A549 (cell line): ENCODE data around the gene PPP2R3A.

ENCODE experiments used
- RNF2 ChIP-seq: fragments of 200-600 bp; sonication (generic); IDR thresholded peaks from 2 replicates; pipeline ENCODE4 v1.6.1; 2016; ENCODE audit warnings: low read depth, mild to moderate bottlenecking, antibody characterized with exemption, moderate library complexity, borderline replicate concordance
- USF2 ChIP-seq: fragments of 450-650 bp; IDR thresholded peaks from 2 replicates; pipeline ENCODE4 v1.6.1; 2014; ENCODE audit warnings: antibody characterized with exemption
- TF ChIP-seq, protein P1 (sequence below): fragments of >200 bp; sonication (Bioruptor Twin); formaldehyde crosslinking; IDR thresholded peaks from 3 replicates; pipeline ENCODE4 v1.5.1; 2016

- TF ChIP-seq, protein P1, sequence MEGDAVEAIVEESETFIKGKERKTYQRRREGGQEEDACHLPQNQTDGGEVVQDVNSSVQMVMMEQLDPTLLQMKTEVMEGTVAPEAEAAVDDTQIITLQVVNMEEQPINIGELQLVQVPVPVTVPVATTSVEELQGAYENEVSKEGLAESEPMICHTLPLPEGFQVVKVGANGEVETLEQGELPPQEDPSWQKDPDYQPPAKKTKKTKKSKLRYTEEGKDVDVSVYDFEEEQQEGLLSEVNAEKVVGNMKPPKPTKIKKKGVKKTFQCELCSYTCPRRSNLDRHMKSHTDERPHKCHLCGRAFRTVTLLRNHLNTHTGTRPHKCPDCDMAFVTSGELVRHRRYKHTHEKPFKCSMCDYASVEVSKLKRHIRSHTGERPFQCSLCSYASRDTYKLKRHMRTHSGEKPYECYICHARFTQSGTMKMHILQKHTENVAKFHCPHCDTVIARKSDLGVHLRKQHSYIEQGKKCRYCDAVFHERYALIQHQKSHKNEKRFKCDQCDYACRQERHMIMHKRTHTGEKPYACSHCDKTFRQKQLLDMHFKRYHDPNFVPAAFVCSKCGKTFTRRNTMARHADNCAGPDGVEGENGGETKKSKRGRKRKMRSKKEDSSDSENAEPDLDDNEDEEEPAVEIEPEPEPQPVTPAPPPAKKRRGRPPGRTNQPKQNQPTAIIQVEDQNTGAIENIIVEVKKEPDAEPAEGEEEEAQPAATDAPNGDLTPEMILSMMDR, result no peak
- TF ChIP-seq USF2 (no peak), RNF2 (no peak)
Measured at GRCh38 chr3:136022529-136023263, 57.2 kb downstream of the PPP2R3A start.
